ENCODE measurements around the gene SCOC. TPM values are rescaled to one million over a fixed set of nuclear protein-coding genes. Genes with fewer than 3 reads are reported as not detected.

The SCOC gene
- total and polyA plus RNA-seq, 2 donors (not counting 3 experiments of a cell fraction or from before 2014, with no cell fraction given): 12.3 to 38.3 TPM

GRCh38 chr4:140368686-140369085 lies 4.8 kb upstream of the SCOC start:
- DNase-seq (ENCODE audit: low read depth, low spot score) (no peak), FAIRE-seq (no peak)
- Histone ChIP-seq H3K9me3 (replicated peaks; ENCODE audit: control insufficient read depth, insufficient read depth, low read length) (no peaks in the 10 kb centered on the region), H4K20me1 (replicated peaks; ENCODE audit: control insufficient read depth, extremely low read depth, insufficient read depth, low read length) (no peaks in the 10 kb centered on the region), H3K27me3 (ENCODE audit: control insufficient read depth in 2 of 2, insufficient read depth in 2 of 2, low read length in 2 of 2) (no peaks in the 10 kb centered on the region), H3K4me3 (replicated peaks in 1 of 3; ENCODE audit: insufficient read depth in 1 of 3, low read depth in 1 of 3, low read length in 3 of 3) (no peak overlapping the region), H3K9ac (replicated peaks; ENCODE audit: extremely low read depth, insufficient read depth, low read length) (no peak overlapping the region), H3K27ac (ENCODE audit: insufficient read depth, low read depth, low read length) (no peak overlapping the region), H3K4me1 (ENCODE audit: control insufficient read depth, extremely low read depth, insufficient read depth, low read length) (peaks cover 11% of the 10 kb centered on the region), H3K36me3 (ENCODE audit: control insufficient read depth in 2 of 2, extremely low read depth in 1 of 2, insufficient read depth in 2 of 2, low read length in 2 of 2) (no peaks in the 10 kb centered on the region), H2AFZ (ENCODE audit: low read depth, low read length) (peak overlapping the region; percentile 19), H3K9me1 (replicated peaks; ENCODE audit: control insufficient read depth, extremely low read depth, insufficient read depth, low read length) (no peaks in the 10 kb centered on the region), H3K4me2 (ENCODE audit: insufficient read depth, low read length) (no peak overlapping the region), H3K79me2 (ENCODE audit: control insufficient read depth, insufficient read depth, low read length) (no peaks in the 10 kb centered on the region)
- no peak for TF ChIP-seq GATA2 (IDR thresholded peaks at IDR 0.05; ENCODE audit: insufficient read depth, insufficient read length, low read depth, low read length)
- TF ChIP-seq EZH2 (IDR thresholded peaks at IDR 0.05; ENCODE audit: borderline replicate concordance, low read depth, low read length, severe bottlenecking): no peak
- TF ChIP-seq POLR2AphosphoS5 (IDR thresholded peaks at IDR 0.05; ENCODE audit: insufficient read depth, low read depth, low read length): no peak
- no peak for TF ChIP-seq POLR2A (IDR thresholded peaks at IDR 0.05; ENCODE audit: low read depth, low read length)
- TF ChIP-seq MAX (IDR thresholded peaks at IDR 0.05; ENCODE audit: insufficient read depth, insufficient read length): no peak
- BruUV-seq (replicated peaks): no TSS peak
- ChIA-PET POLR2A (no interaction called here), CTCF (interaction anchor here (1.0 to 2.6 kb wide), 5 partner anchors 9 to 712 kb away, joined by 3 to 55 read pairs (median 4); no protein-coding TSS in a partner anchor)
- intact Hi-C loops (cut with micrococcal nuclease) (no loop called here), dilution Hi-C loops (cut with MboI; ENCODE audit: extremely low pct_ligation_motif_present, low sequenced_read_pairs) (no loop called here)

DNA sequence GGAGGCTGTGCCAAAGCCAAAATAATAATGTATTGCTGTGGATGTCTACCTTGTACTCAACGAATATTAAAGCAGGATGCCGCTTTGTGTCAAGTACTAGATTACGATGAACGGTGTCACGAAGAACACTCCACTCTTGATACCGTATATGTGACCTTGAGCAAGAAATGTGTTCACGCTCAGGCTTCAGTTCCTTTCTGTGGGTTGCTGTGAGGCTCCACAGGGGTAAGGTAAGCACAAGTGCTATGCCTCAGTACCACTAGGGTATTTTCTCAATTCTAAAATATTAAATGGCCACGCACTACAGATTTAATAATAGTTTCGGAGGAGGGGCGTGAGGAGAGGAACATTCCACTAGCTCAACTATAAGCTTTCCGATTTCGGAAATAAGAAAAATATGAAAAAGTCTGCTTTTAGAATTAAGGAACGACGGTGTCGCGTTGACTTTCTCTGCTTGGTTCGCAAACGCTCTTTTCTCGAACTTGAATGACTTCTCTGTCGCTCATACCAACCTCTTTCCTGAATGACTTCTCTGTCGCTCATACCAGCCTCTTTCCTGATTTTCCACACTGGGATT lies 607 bp upstream of the SCOC start:
- ChIA-PET CTCF (interaction anchor here (0.7 to 5.6 kb wide), 15 partner anchors 9 to 716 kb away, joined by 3 to 60 read pairs (median 6); partner anchors contain the start of genes CLGN, ELMOD2 and TBC1D9), POLR2A (interaction anchor here (1.3 kb wide), 1 partner anchor 151 kb away, joined by 4 read pairs; the partner anchor contains the start of gene ELMOD2)
- BruUV-seq (replicated peaks): TSS peak; percentile 87
- FAIRE-seq (no peak), DNase-seq (ENCODE audit: low read depth, low spot score) (no peak)
- dilution Hi-C loops (cut with MboI; ENCODE audit: extremely low pct_ligation_motif_present, low sequenced_read_pairs) (no loop called here), intact Hi-C loops (cut with micrococcal nuclease) (loop anchor here (1.0 to 5.0 kb wide), 5 partner anchors 13 to 384 kb away; partner anchors contain the start of genes CLGN, ELMOD2, MAML3 and TBC1D9)
- peak overlapping the region; percentile 49 to 92 (median 72) for H3K4me3 ChIP-seq (replicated peaks in 1 of 3; ENCODE audit: insufficient read depth in 1 of 3, low read depth in 1 of 3, low read length in 3 of 3)
- H4K20me1 ChIP-seq (replicated peaks; ENCODE audit: control insufficient read depth, extremely low read depth, insufficient read depth, low read length): no peaks in the 10 kb centered on the region
- H3K4me1 ChIP-seq (ENCODE audit: control insufficient read depth, extremely low read depth, insufficient read depth, low read length): peaks cover 17% of the 10 kb centered on the region
- no peaks in the 10 kb centered on the region for H3K36me3 ChIP-seq (ENCODE audit: control insufficient read depth in 2 of 2, extremely low read depth in 1 of 2, insufficient read depth in 2 of 2, low read length in 2 of 2)
- H3K27me3 ChIP-seq (ENCODE audit: control insufficient read depth in 2 of 2, insufficient read depth in 2 of 2, low read length in 2 of 2): no peaks in the 10 kb centered on the region
- no peaks in the 10 kb centered on the region for H3K9me1 ChIP-seq (replicated peaks; ENCODE audit: control insufficient read depth, extremely low read depth, insufficient read depth, low read length)
- peak overlapping the region; percentile 94 for H2AFZ ChIP-seq (ENCODE audit: low read depth, low read length)
- H3K27ac ChIP-seq (ENCODE audit: insufficient read depth, low read depth, low read length): peak overlapping the region; percentile 71
- peaks cover 38% of the 10 kb centered on the region for H3K79me2 ChIP-seq (ENCODE audit: control insufficient read depth, insufficient read depth, low read length)
- H3K9me3 ChIP-seq (replicated peaks; ENCODE audit: control insufficient read depth, insufficient read depth, low read length): no peaks in the 10 kb centered on the region
- peak overlapping the region; percentile 83 for H3K9ac ChIP-seq (replicated peaks; ENCODE audit: extremely low read depth, insufficient read depth, low read length)
- peak overlapping the region; percentile 87 for H3K4me2 ChIP-seq (ENCODE audit: insufficient read depth, low read length)
- TF ChIP-seq CTCF (IDR thresholded peaks at IDR 0.05; ENCODE audit: extremely low read depth in 1 of 2, insufficient read depth in 1 of 2, low read depth in 1 of 2, low read length in 2 of 2) (peak in 1 of 2 donors; percentile 6), MAX (IDR thresholded peaks at IDR 0.05; ENCODE audit: insufficient read depth, insufficient read length) (no peak), POLR2A (IDR thresholded peaks at IDR 0.05; ENCODE audit: low read depth, low read length) (peak; percentile 1)

Measured in endothelial cell of umbilical vein (primary cell).